B cell (primary cell): ENCODE results near the gene THSD4. TPM values are rescaled to one million over a fixed set of nuclear protein-coding genes. Genes with fewer than 3 reads are reported as not detected.

Source experiments
- ATAC-seq: fragments of 200-7000 bp; cut with Tn5 transposase; one replicate; pipeline ENCODE4 v1.10.0; 2021; ENCODE audit warnings: low read depth, mild to moderate bottlenecking, moderate number of reproducible peaks, moderate library complexity
- CTCF ChIA-PET: fragments of 350-600 bp; sonication (Branson Sonifier 250); formaldehyde crosslinking; loops from one replicate; lab custom pipeline; 2021; ENCODE audit warnings: antibody characterized with exemption, inconsistent platforms; lab: Charles Lee
- POLR2A ChIA-PET: fragments of 350-600 bp; sonication (Branson Sonifier 250); formaldehyde crosslinking; loops from one replicate; lab custom pipeline; 2021; ENCODE audit warnings: antibody characterized with exemption; lab: Charles Lee
- DNase-seq: peaks from one replicate; pipeline ENCODE4 v3.0.0; 2013
- H2AFZ ChIP-seq: 2 replicates; pipeline ENCODE4 v1.6.1; 2012; ENCODE audit warnings: mild to moderate bottlenecking, low read depth, low read length; ENCODE audit not compliant: insufficient read depth, poor library complexity, severe bottlenecking
- H3K27ac ChIP-seq, 2 donors: 1 replicate in 1 of 2; 2 replicates in 1 of 2; pipeline ENCODE4 v1.5.1; 2012 to 2013; ENCODE audit warnings: low read length in 2 of 2, mild to moderate bottlenecking in 2 of 2, moderate library complexity in 1 of 2
- H3K27me3 ChIP-seq, 4 experiments: fragments of 200-600 bp in 1 of 4; sonication (generic) in 1 of 4; replicated peaks in 1 of 4; 1 replicate in 2 of 4; 2 replicates in 2 of 4; pipeline versions ENCODE4 v1.6.1 to v1.7.0; 2013 to 2016; ENCODE audit warnings: low read length in 3 of 4, mild to moderate bottlenecking in 2 of 4, mixed read lengths in 1 of 4, moderate library complexity in 1 of 4; ENCODE audit not compliant: insufficient read depth in 4 of 4, control insufficient read depth in 3 of 4; ENCODE audit errors: control extremely low read depth in 1 of 4
- H3K36me3 ChIP-seq, 2 experiments: replicated peaks in 1 of 2; 1 replicate in 1 of 2; 2 replicates in 1 of 2; pipeline versions ENCODE4 v1.6.1 to v1.7.1; 2013; ENCODE audit warnings: low read length in 1 of 2; ENCODE audit not compliant: insufficient read depth in 2 of 2, control insufficient read depth in 1 of 2; ENCODE audit errors: control extremely low read depth in 1 of 2, extremely low read depth in 1 of 2
- H3K4me1 ChIP-seq, 2 donors: fragments of 200-600 bp in 1 of 2; sonication (generic) in 1 of 2; 1 replicate in 1 of 2; 2 replicates in 1 of 2; pipeline versions ENCODE4 v1.5.1 to v1.6.1; 2013 to 2017; ENCODE audit warnings: low read length in 2 of 2; ENCODE audit not compliant: control insufficient read depth in 2 of 2, insufficient read depth in 2 of 2
- H3K4me2 ChIP-seq: replicated peaks from 2 replicates; pipeline ENCODE3; 2012; ENCODE audit warnings: mild to moderate bottlenecking, low read depth, low read length; ENCODE audit not compliant: poor library complexity, severe bottlenecking
- H3K4me3 ChIP-seq, 5 experiments: fragments of 200-600 bp in 1 of 5; sonication (generic) in 1 of 5; 1 replicate in 3 of 5; 2 replicates in 2 of 5; pipeline versions ENCODE4 v1.5.1 to v1.7.0; 2011 to 2016; ENCODE audit warnings: low read length in 4 of 5, mild to moderate bottlenecking in 4 of 5, low read depth in 2 of 5, control low read depth in 1 of 5, moderate library complexity in 1 of 5; ENCODE audit not compliant: insufficient read depth in 1 of 5; ENCODE audit errors: control extremely low read depth in 1 of 5, extremely low read depth in 1 of 5
- H3K79me2 ChIP-seq: fragments of 200-600 bp; sonication (generic); one replicate; pipeline ENCODE4 v1.6.0; 2016; ENCODE audit warnings: low read length; ENCODE audit not compliant: control insufficient read depth, insufficient read depth
- H3K9ac ChIP-seq: fragments of 200-600 bp; sonication (generic); 2 replicates; pipeline ENCODE4 v1.6.1; 2017; ENCODE audit warnings: mild to moderate bottlenecking, low read length, moderate library complexity
- H3K9me3 ChIP-seq, 3 donors: one replicate each; pipeline versions ENCODE4 v1.6.1 to v1.7.1; 2013; ENCODE audit warnings: low read length in 2 of 3; ENCODE audit not compliant: control insufficient read depth in 2 of 3, insufficient read depth in 1 of 3; ENCODE audit errors: control extremely low read depth in 1 of 3
- H4K20me1 ChIP-seq: 2 replicates; pipeline ENCODE4 v1.6.0; 2012; ENCODE audit warnings: mild to moderate bottlenecking, low read length; ENCODE audit not compliant: insufficient read depth, control insufficient read depth, poor library complexity, severe bottlenecking
- H3K27ac Mint-ChIP-seq: one replicate; pipeline ENCODE4 v1.8.0; 2021; ENCODE audit warnings: mixed read lengths
- H3K27me3 Mint-ChIP-seq: one replicate; pipeline ENCODE4 v1.8.0; 2021; ENCODE audit warnings: mixed read lengths
- H3K4me1 Mint-ChIP-seq: one replicate; pipeline ENCODE4 v1.8.0; 2021; ENCODE audit warnings: mixed read lengths
- H3K4me3 Mint-ChIP-seq: one replicate; pipeline ENCODE4 v1.8.0; 2021; ENCODE audit warnings: mixed read lengths
- H3K9me3 Mint-ChIP-seq: one replicate; pipeline ENCODE4 v1.8.0; 2022; ENCODE audit warnings: mixed read lengths; ENCODE audit not compliant: insufficient read depth
- CTCF ChIP-seq: fragments of 200-600 bp; IDR thresholded peaks from one replicate; pipeline ENCODE4 v1.8.0; 2022; ENCODE audit warnings: antibody characterized with exemption, mild to moderate bottlenecking
- EZH2 ChIP-seq: IDR thresholded peaks from 2 replicates; pipeline ENCODE4 v1.6.1; 2012; ENCODE audit warnings: borderline replicate concordance, low read depth, mild to moderate bottlenecking, moderate library complexity, low read length; ENCODE audit not compliant: insufficient read depth, poor library complexity, severe bottlenecking
- WGBS: methylation state at CpG from one replicate; pipeline ENCODE4 v1.1.5; 2013; ENCODE audit warnings: missing lambda C conversion rate; ENCODE audit not compliant: insufficient coverage; 5-methylcytosine and 5-hydroxymethylcytosine counted together
- intact Hi-C: fragments of 100-400 bp; cut with micrococcal nuclease; formaldehyde crosslinking; loops from one replicate; pipeline ENCODE4 v1.10.0; 2022
- polyA plus RNA-seq: library from polyadenylated mRNA; depleted of rRNA; stranded (reverse); fragments of >200 nt; gene quantifications from 2 replicates; pipeline ENCODE4 v1.2.3, GENCODE V29; 2012
- total RNA-seq, 2 donors: library from RNA; stranded (reverse); fragments of 120-200 nt in 1 of 2; gene quantifications; 1 replicate in 1 of 2; 2 replicates in 1 of 2; pipeline versions ENCODE4 v1.2.3 to v1.2.4, GENCODE V29; 2013 to 2022

The THSD4 gene
- total and polyA plus RNA-seq, 2 donors (not counting 1 experiment from before 2014, with no cell fraction given): not detected

DNA sequence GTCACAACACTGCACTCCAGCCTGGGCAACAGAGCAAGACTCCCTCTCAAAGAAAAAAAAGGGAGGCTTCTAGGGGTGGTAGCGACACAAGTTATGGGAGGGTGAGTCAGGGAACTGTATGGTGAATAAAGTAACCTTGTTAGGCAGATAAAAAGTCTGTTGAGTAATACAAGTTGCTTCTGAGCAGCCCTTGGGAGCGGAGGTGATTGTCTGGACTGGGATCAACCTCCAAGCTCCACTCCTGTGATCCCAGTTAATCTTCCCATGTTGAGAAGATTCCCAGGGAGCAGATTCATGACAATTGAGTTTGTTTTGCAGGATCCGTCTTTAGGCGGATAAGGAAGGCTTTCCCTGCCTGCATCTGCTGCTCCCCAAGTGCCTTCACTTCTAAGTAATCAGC lies 335.9 kb downstream of the THSD4 start:
- H3K9me3 Mint-ChIP-seq: no peaks in the 10 kb centered on the region
- peaks cover 11% of the 10 kb centered on the region for H3K27me3 Mint-ChIP-seq
- no peaks in the 10 kb centered on the region for H4K20me1 ChIP-seq
- no peak overlapping the region for H3K4me2 ChIP-seq
- H3K27ac ChIP-seq: no peak overlapping the region
- no peak overlapping the region for H3K4me3 ChIP-seq
- TF ChIP-seq EZH2 (no peak), CTCF (no peak)
- no peaks in the 10 kb centered on the region for H3K79me2 ChIP-seq
- no peaks in the 10 kb centered on the region for H3K9me3 ChIP-seq
- ATAC-seq: no peak
- H3K4me1 Mint-ChIP-seq: no peaks in the 10 kb centered on the region
- no peaks in the 10 kb centered on the region for H3K36me3 ChIP-seq
- ChIA-PET POLR2A (no interaction called here), CTCF (interaction anchor here (1.0 kb wide), 1 partner anchor 15 kb away, joined by 3 read pairs; no protein-coding TSS in a partner anchor)
- no peak overlapping the region for H3K27ac Mint-ChIP-seq
- H2AFZ ChIP-seq: no peak overlapping the region
- no peaks in the 10 kb centered on the region for H3K4me1 ChIP-seq
- 100% methylated on average over 3 of the region's 4 CpGs for WGBS
- H3K9ac ChIP-seq: no peak overlapping the region
- intact Hi-C loops: no loop called here
- H3K4me3 Mint-ChIP-seq: no peak overlapping the region
- DNase-seq: no peak
- H3K27me3 ChIP-seq: peaks cover 0 to 5% (median 5%) of the 10 kb centered on the region in 4 experiments

GRCh38 chr15:71452893-71453292 lies 337.6 kb downstream of the THSD4 start:
- no peak overlapping the region for H3K27ac Mint-ChIP-seq
- peaks cover 14% of the 10 kb centered on the region for H3K27me3 Mint-ChIP-seq
- ChIA-PET POLR2A (no interaction called here), CTCF (interaction anchor here (1.1 kb wide), 1 partner anchor 10 kb away, joined by 3 read pairs; no protein-coding TSS in a partner anchor)
- Histone ChIP-seq H3K27me3 (peaks cover 0 to 2% (median 0%) of the 10 kb centered on the region in 4 experiments), H3K9ac (no peak overlapping the region), H3K36me3 (no peaks in the 10 kb centered on the region), H3K4me3 (no peak overlapping the region), H3K9me3 (no peaks in the 10 kb centered on the region), H3K79me2 (no peaks in the 10 kb centered on the region), H2AFZ (no peak overlapping the region), H3K27ac (no peak overlapping the region), H3K4me1 (no peaks in the 10 kb centered on the region), H3K4me2 (no peak overlapping the region), H4K20me1 (no peaks in the 10 kb centered on the region)
- no peaks in the 10 kb centered on the region for H3K4me1 Mint-ChIP-seq
- no peak for ATAC-seq
- WGBS: 66% methylated on average over 3 of the region's 3 CpGs
- no peaks in the 10 kb centered on the region for H3K9me3 Mint-ChIP-seq
- intact Hi-C loops: no loop called here
- no peak overlapping the region for H3K4me3 Mint-ChIP-seq
- TF ChIP-seq CTCF (no peak), EZH2 (no peak)
- DNase-seq: no peak
